WTC11 (cell line): Measurements from ENCODE around the gene HDGFL3. TPM values are rescaled to one million over a fixed set of nuclear protein-coding genes. Genes with fewer than 3 reads are reported as not detected.
A peak's percentile ranks its signal among the peaks of the same experiment; 100 is the strongest.

Experiments
- ATAC-seq: fragments of 200-7000 bp; cut with Tn5 transposase; 2 replicates; pipeline ENCODE4 v1.10.0; 2021; ENCODE audit warnings: mild to moderate bottlenecking, moderate library complexity
- CTCF ChIA-PET: fragments of 300-600 bp; sonication (Branson Sonifier 250); formaldehyde crosslinking; loops from one replicate; lab custom pipeline; 2021; ENCODE audit warnings: antibody characterized with exemption; lab: Charles Lee
- POLR2A ChIA-PET: fragments of 350-600 bp; sonication (Branson Sonifier 250); formaldehyde crosslinking; loops from one replicate; lab custom pipeline; 2021; ENCODE audit warnings: antibody characterized with exemption; lab: Charles Lee
- DNase-seq: peaks from one replicate; pipeline ENCODE4 v3.0.0; 2021; ENCODE audit warnings: low spot score
- H3K27ac Mint-ChIP-seq: 2 replicates; pipeline ENCODE4 v1.8.0; 2021; ENCODE audit warnings: mixed read lengths
- H3K27me3 Mint-ChIP-seq: 2 replicates; pipeline ENCODE4 v1.8.0; 2021; ENCODE audit warnings: low read depth, mild to moderate bottlenecking, moderate library complexity, mixed read lengths
- H3K36me3 Mint-ChIP-seq: 2 replicates; pipeline ENCODE4 v1.8.0; 2021; ENCODE audit warnings: mixed read lengths
- H3K4me1 Mint-ChIP-seq: 2 replicates; pipeline ENCODE4 v1.8.0; 2022; ENCODE audit warnings: mixed read lengths
- H3K4me3 Mint-ChIP-seq: 2 replicates; pipeline ENCODE4 v1.8.0; 2021; ENCODE audit warnings: mild to moderate bottlenecking, moderate library complexity, mixed read lengths
- H3K9me3 Mint-ChIP-seq: 2 replicates; pipeline ENCODE4 v1.8.0; 2021; ENCODE audit warnings: mixed read lengths
- ETV6 ChIP-seq: sonication (generic); formaldehyde crosslinking; IDR thresholded peaks from 2 replicates; pipeline ENCODE4 v1.8.1; 2022; ENCODE audit warnings: mild to moderate bottlenecking, missing genetic modification reagents
- FOXK1 ChIP-seq: sonication (generic); formaldehyde crosslinking; IDR thresholded peaks from 2 replicates; pipeline ENCODE4 v1.8.0; 2022; ENCODE audit warnings: mild to moderate bottlenecking, moderate library complexity, missing genetic modification reagents
- HMGA2 ChIP-seq: fragments of 250-450 bp; sonication (Bioruptor Pico); IDR thresholded peaks from 2 replicates; pipeline ENCODE4 v1.4.0; 2021; ENCODE audit warnings: mild to moderate bottlenecking, moderate library complexity
- NR2C2 ChIP-seq: sonication (generic); formaldehyde crosslinking; IDR thresholded peaks from 2 replicates; pipeline ENCODE4 v1.8.0; 2022; ENCODE audit warnings: mild to moderate bottlenecking, missing genetic modification reagents
- NR3C1 ChIP-seq: sonication (generic); formaldehyde crosslinking; conservative IDR thresholded peaks from 2 replicates; pipeline ENCODE4 v1.8.1; 2023; ENCODE audit warnings: low read depth, mild to moderate bottlenecking, missing genetic modification reagents
- RELA ChIP-seq: sonication (generic); formaldehyde crosslinking; IDR thresholded peaks from 2 replicates; pipeline ENCODE4 v1.8.1; 2022; ENCODE audit warnings: missing genetic modification reagents, mild to moderate bottlenecking, borderline replicate concordance
- RORB ChIP-seq: fragments of 250-450 bp; sonication (Bioruptor Pico); IDR thresholded peaks from 2 replicates; pipeline ENCODE4 v1.9.0; 2021; ENCODE audit warnings: mild to moderate bottlenecking
- SMAD4 ChIP-seq: sonication (generic); formaldehyde crosslinking; IDR thresholded peaks from 2 replicates; pipeline ENCODE4 v1.8.0; 2022; ENCODE audit warnings: mild to moderate bottlenecking, missing genetic modification reagents
- SP1 ChIP-seq: sonication (generic); formaldehyde crosslinking; conservative IDR thresholded peaks from 2 replicates; pipeline ENCODE4 v1.8.1; 2022; ENCODE audit warnings: missing genetic modification reagents
- TCF7 ChIP-seq: sonication (generic); formaldehyde crosslinking; IDR thresholded peaks from 2 replicates; pipeline ENCODE4 v1.8.0; 2022; ENCODE audit warnings: mild to moderate bottlenecking, low read depth, missing genetic modification reagents, moderate library complexity
- TEAD4 ChIP-seq: sonication (generic); formaldehyde crosslinking; IDR thresholded peaks from 2 replicates; pipeline ENCODE4 v1.8.0; 2022; ENCODE audit warnings: mild to moderate bottlenecking, missing genetic modification reagents
- ZNF232 ChIP-seq: sonication (generic); formaldehyde crosslinking; IDR thresholded peaks from 2 replicates; pipeline ENCODE4 v1.8.0; 2022; ENCODE audit warnings: mild to moderate bottlenecking, missing genetic modification reagents
- ZNF263 ChIP-seq: sonication (generic); formaldehyde crosslinking; IDR thresholded peaks from 2 replicates; pipeline ENCODE4 v1.8.1; 2022; ENCODE audit warnings: low read depth, mild to moderate bottlenecking, moderate library complexity, missing genetic modification reagents
- ZNF317 ChIP-seq: sonication (generic); formaldehyde crosslinking; IDR thresholded peaks from 2 replicates; pipeline ENCODE4 v1.8.1; 2023; ENCODE audit warnings: low read depth, mild to moderate bottlenecking, moderate library complexity, missing genetic modification reagents, borderline replicate concordance
- total RNA-seq: library from RNA; stranded (reverse); gene quantifications from 3 replicates; pipeline ENCODE4 v1.2.3, GENCODE V29; 2021
- TF ChIP-seq, protein P1 (sequence below): fragments of 250-450 bp; sonication (Bioruptor Pico); IDR thresholded peaks from 2 replicates; pipeline ENCODE4 v2.1.2; 2022; ENCODE audit warnings: mild to moderate bottlenecking, moderate library complexity
- TF ChIP-seq, protein P2 (sequence below): sonication (generic); formaldehyde crosslinking; IDR thresholded peaks from 2 replicates; pipeline ENCODE4 v1.8.0; 2022; ENCODE audit warnings: mild to moderate bottlenecking, missing genetic modification reagents
- TF ChIP-seq, protein P3 (sequence below): sonication (generic); formaldehyde crosslinking; IDR thresholded peaks from 2 replicates; pipeline ENCODE4 v1.8.1; 2023; ENCODE audit warnings: mild to moderate bottlenecking, missing genetic modification reagents
- TF ChIP-seq, protein P4 (sequence below): fragments of 250-450 bp; sonication (Bioruptor Pico); IDR thresholded peaks from 2 replicates; pipeline ENCODE4 v1.8.0; 2021; ENCODE audit warnings: mild to moderate bottlenecking
- TF ChIP-seq, protein P5 (sequence below): sonication (generic); formaldehyde crosslinking; IDR thresholded peaks from 2 replicates; pipeline ENCODE4 v1.8.1; 2023; ENCODE audit warnings: mild to moderate bottlenecking, missing genetic modification reagents, borderline replicate concordance
- TF ChIP-seq, protein P6 (sequence below): sonication (generic); formaldehyde crosslinking; IDR thresholded peaks from 2 replicates; pipeline ENCODE4 v1.8.0; 2022; ENCODE audit warnings: mild to moderate bottlenecking, missing genetic modification reagents
- TF ChIP-seq, protein P7 (sequence below): sonication (generic); formaldehyde crosslinking; IDR thresholded peaks from 2 replicates; pipeline ENCODE4 v1.8.1; 2022; ENCODE audit warnings: mild to moderate bottlenecking, missing genetic modification reagents, moderate library complexity, borderline replicate concordance
- TF ChIP-seq, protein P8 (sequence below): sonication (generic); formaldehyde crosslinking; IDR thresholded peaks from 2 replicates; pipeline ENCODE4 v1.8.1; 2022; ENCODE audit warnings: low read depth, missing genetic modification reagents, borderline replicate concordance
- TF ChIP-seq, protein P9 (sequence below): fragments of 250-450 bp; sonication (Bioruptor Pico); IDR thresholded peaks from 2 replicates; pipeline ENCODE4 v1.9.0; 2021; ENCODE audit warnings: moderate library complexity, mild to moderate bottlenecking, inconsistent platforms, borderline replicate concordance

HDGFL3 gene
- total RNA-seq, 1 experiment from 2014 or later: 124 TPM

DNA sequence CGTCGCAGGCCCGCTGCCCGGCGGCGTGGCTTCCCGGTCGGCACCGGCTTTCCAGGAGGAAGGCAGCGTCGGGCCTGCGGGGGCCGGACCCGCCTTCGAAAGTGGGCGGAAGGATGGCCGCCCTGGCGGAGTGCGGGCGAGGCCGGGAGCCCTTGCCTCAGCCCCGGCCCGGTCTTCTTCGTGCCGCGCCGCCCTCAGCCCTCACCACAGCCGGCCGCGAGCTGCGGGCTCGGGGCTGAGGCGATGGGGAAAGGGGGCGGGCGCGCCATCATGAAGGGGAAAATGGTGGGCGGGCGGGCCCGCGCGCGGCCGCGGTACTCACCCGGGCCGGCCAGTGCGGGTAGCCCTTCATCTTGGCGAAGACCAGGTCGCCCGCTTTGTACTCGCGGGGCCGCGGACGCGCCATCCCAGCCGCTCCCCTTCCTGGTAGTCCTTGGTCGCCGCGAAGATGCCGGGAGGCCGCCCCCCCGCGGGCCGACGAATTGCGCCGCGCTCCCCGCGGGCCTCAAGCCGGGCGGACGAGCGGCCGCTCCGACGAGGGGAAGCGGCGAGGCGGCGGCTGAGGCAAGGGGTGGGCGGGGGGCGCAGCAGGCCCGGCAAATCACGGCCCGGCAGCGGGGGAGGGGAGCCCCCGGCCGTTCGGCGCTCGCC is 489 bp downstream of the HDGFL3 start:
- Mint-ChIP-seq H3K9me3 (no peaks in the 10 kb centered on the region), H3K36me3 (peaks cover 2% of the 10 kb centered on the region; the same call in 1 of the 2 replicates), H3K27me3 (no peaks in the 10 kb centered on the region), H3K27ac (no peak overlapping the region), H3K4me1 (peaks cover 38% of the 10 kb centered on the region), H3K4me3 (peak overlapping the region; percentile 95)
- DNase-seq (peak; percentile 57), ATAC-seq (peak; percentile 12)
- CTCF ChIA-PET: interaction anchor here (2.3 kb wide), 1 partner anchor 10 kb away, joined by 9 read pairs; no protein-coding TSS in a partner anchor
- POLR2A ChIA-PET: interaction anchor here (1.0 to 1.2 kb wide), 2 partner anchors 69 to 195 kb away, joined by 3 to 5 read pairs; no protein-coding TSS in a partner anchor
- TF ChIP-seq, protein P1, sequence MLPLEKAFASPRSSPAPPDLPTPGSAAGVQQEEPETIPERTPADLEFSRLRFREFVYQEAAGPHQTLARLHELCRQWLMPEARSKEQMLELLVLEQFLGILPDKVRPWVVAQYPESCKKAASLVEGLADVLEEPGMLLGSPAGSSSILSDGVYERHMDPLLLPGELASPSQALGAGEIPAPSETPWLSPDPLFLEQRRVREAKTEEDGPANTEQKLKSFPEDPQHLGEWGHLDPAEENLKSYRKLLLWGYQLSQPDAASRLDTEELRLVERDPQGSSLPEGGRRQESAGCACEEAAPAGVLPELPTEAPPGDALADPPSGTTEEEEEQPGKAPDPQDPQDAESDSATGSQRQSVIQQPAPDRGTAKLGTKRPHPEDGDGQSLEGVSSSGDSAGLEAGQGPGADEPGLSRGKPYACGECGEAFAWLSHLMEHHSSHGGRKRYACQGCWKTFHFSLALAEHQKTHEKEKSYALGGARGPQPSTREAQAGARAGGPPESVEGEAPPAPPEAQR (CRISPR knock-in tag): no peak
- peak; percentile 25; the same call in 1 of the 2 replicates for TF ChIP-seq NR3C1 (CRISPR knock-in tag)
- 0 out of 2 replicates have a peak, but pooled peaks have one; percentile 46 for TF ChIP-seq RELA (CRISPR knock-in tag)
- TF ChIP-seq TEAD4: peak; percentile 73
- peak; percentile 20; the same call in 1 of the 2 replicates for TF ChIP-seq NR2C2 (CRISPR knock-in tag)
- TF ChIP-seq, protein P2, sequence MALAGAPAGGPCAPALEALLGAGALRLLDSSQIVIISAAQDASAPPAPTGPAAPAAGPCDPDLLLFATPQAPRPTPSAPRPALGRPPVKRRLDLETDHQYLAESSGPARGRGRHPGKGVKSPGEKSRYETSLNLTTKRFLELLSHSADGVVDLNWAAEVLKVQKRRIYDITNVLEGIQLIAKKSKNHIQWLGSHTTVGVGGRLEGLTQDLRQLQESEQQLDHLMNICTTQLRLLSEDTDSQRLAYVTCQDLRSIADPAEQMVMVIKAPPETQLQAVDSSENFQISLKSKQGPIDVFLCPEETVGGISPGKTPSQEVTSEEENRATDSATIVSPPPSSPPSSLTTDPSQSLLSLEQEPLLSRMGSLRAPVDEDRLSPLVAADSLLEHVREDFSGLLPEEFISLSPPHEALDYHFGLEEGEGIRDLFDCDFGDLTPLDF: 0 out of 2 replicates have a peak, but pooled peaks have one; percentile 19
- no peak for TF ChIP-seq HMGA2 (CRISPR knock-in tag)
- TF ChIP-seq, protein P3, sequence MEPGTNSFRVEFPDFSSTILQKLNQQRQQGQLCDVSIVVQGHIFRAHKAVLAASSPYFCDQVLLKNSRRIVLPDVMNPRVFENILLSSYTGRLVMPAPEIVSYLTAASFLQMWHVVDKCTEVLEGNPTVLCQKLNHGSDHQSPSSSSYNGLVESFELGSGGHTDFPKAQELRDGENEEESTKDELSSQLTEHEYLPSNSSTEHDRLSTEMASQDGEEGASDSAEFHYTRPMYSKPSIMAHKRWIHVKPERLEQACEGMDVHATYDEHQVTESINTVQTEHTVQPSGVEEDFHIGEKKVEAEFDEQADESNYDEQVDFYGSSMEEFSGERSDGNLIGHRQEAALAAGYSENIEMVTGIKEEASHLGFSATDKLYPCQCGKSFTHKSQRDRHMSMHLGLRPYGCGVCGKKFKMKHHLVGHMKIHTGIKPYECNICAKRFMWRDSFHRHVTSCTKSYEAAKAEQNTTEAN (CRISPR knock-in tag): 0 out of 2 replicates have a peak, but pooled peaks have one; percentile 24
- TF ChIP-seq ZNF263 (CRISPR knock-in tag): no peak
- TF ChIP-seq SP1 (CRISPR knock-in tag): 0 out of 2 replicates have a peak, but pooled peaks have one; percentile 16
- TF ChIP-seq, protein P4, sequence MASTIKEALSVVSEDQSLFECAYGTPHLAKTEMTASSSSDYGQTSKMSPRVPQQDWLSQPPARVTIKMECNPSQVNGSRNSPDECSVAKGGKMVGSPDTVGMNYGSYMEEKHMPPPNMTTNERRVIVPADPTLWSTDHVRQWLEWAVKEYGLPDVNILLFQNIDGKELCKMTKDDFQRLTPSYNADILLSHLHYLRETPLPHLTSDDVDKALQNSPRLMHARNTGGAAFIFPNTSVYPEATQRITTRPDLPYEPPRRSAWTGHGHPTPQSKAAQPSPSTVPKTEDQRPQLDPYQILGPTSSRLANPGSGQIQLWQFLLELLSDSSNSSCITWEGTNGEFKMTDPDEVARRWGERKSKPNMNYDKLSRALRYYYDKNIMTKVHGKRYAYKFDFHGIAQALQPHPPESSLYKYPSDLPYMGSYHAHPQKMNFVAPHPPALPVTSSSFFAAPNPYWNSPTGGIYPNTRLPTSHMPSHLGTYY (CRISPR knock-in tag): no peak
- TF ChIP-seq ZNF232 (CRISPR knock-in tag): no peak
- TF ChIP-seq ZNF317 (CRISPR knock-in tag): no peak
- peak; percentile 57; the same call in 1 of the 2 replicates for TF ChIP-seq SMAD4 (CRISPR knock-in tag)
- TF ChIP-seq, protein P5, sequence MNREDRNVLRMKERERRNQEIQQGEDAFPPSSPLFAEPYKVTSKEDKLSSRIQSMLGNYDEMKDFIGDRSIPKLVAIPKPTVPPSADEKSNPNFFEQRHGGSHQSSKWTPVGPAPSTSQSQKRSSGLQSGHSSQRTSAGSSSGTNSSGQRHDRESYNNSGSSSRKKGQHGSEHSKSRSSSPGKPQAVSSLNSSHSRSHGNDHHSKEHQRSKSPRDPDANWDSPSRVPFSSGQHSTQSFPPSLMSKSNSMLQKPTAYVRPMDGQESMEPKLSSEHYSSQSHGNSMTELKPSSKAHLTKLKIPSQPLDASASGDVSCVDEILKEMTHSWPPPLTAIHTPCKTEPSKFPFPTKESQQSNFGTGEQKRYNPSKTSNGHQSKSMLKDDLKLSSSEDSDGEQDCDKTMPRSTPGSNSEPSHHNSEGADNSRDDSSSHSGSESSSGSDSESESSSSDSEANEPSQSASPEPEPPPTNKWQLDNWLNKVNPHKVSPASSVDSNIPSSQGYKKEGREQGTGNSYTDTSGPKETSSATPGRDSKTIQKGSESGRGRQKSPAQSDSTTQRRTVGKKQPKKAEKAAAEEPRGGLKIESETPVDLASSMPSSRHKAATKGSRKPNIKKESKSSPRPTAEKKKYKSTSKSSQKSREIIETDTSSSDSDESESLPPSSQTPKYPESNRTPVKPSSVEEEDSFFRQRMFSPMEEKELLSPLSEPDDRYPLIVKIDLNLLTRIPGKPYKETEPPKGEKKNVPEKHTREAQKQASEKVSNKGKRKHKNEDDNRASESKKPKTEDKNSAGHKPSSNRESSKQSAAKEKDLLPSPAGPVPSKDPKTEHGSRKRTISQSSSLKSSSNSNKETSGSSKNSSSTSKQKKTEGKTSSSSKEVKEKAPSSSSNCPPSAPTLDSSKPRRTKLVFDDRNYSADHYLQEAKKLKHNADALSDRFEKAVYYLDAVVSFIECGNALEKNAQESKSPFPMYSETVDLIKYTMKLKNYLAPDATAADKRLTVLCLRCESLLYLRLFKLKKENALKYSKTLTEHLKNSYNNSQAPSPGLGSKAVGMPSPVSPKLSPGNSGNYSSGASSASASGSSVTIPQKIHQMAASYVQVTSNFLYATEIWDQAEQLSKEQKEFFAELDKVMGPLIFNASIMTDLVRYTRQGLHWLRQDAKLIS (CRISPR knock-in tag): 0 out of 2 replicates have a peak, but pooled peaks have one; percentile 76
- TF ChIP-seq RORB (CRISPR knock-in tag): no peak
- TF ChIP-seq ETV6: no peak
- 0 out of 2 replicates have a peak, but pooled peaks have one; percentile 18 for TF ChIP-seq TCF7
- TF ChIP-seq, protein P6, sequence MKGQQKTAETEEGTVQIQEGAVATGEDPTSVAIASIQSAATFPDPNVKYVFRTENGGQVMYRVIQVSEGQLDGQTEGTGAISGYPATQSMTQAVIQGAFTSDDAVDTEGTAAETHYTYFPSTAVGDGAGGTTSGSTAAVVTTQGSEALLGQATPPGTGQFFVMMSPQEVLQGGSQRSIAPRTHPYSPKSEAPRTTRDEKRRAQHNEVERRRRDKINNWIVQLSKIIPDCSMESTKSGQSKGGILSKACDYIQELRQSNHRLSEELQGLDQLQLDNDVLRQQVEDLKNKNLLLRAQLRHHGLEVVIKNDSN (CRISPR knock-in tag): peak; percentile 61; the same call in 1 of the 2 replicates
- 0 out of 2 replicates have a peak, but pooled peaks have one; percentile 13 for TF ChIP-seq FOXK1 (CRISPR knock-in tag)
- TF ChIP-seq, protein P7, sequence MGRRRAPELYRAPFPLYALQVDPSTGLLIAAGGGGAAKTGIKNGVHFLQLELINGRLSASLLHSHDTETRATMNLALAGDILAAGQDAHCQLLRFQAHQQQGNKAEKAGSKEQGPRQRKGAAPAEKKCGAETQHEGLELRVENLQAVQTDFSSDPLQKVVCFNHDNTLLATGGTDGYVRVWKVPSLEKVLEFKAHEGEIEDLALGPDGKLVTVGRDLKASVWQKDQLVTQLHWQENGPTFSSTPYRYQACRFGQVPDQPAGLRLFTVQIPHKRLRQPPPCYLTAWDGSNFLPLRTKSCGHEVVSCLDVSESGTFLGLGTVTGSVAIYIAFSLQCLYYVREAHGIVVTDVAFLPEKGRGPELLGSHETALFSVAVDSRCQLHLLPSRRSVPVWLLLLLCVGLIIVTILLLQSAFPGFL (CRISPR knock-in tag): no peak
- TF ChIP-seq, protein P8, sequence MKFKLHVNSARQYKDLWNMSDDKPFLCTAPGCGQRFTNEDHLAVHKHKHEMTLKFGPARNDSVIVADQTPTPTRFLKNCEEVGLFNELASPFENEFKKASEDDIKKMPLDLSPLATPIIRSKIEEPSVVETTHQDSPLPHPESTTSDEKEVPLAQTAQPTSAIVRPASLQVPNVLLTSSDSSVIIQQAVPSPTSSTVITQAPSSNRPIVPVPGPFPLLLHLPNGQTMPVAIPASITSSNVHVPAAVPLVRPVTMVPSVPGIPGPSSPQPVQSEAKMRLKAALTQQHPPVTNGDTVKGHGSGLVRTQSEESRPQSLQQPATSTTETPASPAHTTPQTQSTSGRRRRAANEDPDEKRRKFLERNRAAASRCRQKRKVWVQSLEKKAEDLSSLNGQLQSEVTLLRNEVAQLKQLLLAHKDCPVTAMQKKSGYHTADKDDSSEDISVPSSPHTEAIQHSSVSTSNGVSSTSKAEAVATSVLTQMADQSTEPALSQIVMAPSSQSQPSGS: no peak
- TF ChIP-seq, protein P9, sequence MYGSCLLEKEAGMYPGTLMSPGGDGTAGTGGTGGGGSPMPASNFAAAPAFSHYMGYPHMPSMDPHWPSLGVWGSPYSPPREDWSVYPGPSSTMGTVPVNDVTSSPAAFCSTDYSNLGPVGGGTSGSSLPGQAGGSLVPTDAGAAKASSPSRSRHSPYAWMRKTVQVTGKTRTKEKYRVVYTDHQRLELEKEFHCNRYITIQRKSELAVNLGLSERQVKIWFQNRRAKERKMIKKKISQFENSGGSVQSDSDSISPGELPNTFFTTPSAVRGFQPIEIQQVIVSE (CRISPR knock-in tag): no peak
